Measurements from ENCODE around the gene IMMP1L.
"Not testable (repeated sequence)": the region's sequence is repeated elsewhere in the genome, so short reads cannot be mapped to it uniquely, and the experiment has no call there.

IMMP1L gene, protein sequence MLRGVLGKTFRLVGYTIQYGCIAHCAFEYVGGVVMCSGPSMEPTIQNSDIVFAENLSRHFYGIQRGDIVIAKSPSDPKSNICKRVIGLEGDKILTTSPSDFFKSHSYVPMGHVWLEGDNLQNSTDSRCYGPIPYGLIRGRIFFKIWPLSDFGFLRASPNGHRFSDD

DNA sequence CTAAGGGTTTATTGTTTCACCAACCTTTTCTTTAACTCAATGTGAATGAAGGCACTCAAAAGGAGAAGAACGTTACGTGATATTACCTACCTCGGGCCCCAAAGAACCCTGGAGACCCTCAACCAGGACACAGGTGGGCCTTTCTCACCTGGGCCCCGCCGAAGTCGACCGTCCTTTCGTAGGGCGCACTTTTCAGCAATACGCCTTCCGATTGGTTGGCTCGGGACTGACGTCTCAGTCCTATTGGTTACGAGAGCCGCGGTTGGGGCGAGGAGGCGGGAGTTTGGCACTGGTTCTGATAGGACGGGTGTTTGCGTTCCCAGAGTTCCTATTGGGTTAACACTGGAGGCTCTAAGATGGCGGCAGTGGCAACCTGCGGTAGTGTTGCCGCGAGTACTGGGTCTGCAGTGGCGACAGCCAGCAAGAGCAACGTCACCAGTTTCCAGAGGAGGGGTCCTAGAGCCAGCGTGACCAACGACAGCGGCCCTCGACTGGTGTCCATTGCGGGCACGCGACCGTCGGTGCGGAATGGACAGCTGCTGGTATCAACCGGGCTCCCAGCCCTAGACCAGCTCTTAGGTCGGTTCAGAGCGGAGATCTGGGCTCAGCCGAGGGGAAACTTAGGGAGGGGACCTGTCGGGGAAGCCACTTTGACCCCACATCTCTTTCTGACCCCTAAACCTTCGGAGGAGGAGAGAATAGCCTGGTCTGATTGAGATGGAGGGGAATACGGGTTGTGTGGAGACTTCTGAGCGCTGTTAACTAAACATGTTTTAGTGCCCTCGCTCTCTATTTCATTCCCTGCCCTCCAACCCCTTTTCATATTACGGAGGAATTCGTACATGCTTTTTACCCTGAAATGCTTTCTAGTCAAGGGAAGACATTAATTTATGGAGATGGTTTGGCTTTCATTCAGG, at the start of gene IMMP1L, which contains the start of gene ELP4:
Gene IMMP1L, minus strand, starts transcription at position 194 of the 917 bp plus-strand sequence. CDS start 46,346 bp downstream, outside the sequence.
Gene ELP4, plus strand, starts transcription at position 339 of the 917 bp plus-strand sequence. Its CDS starts 18 bp downstream, at position 357.
- peak; percentile 91 for DNase-seq

DNA sequence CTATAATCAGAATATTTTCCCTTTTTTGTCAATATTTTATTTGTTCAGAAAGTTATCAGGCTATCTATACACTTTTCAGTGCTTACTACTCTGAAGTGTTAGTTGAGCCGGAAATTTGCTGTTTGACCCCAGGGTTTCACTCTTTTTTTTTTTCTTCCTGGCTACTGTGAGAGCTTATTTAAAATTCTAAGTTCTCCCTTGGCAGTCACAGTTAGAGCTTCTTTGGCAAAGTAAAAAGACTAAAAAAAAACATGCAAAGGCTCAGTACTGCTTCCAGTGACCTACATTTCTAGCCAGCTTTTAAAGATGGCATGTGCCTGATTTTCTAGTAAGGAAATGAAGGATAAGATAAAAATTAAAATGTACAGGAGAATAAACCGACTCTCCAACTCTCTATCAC, 48.6 kb upstream of the IMMP1L start:
- DNase-seq, result no peak

DNA sequence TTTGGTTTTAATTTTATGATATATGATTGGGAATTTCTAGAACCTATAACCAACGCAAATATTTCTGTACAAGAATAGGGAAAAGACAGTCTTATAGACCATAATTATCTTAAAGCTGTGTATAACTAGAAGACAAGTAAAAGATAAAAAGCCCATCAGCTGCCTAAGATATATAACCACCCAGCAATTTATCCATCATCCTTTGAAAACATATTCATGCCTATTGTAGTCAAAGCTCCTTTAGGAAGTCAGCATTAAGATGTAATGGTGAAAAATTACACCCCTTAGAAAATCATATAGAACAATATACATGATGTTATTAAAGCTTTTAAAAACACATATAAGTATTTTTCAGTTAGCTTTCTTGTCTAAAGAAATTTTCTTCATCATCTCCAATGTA, 46.5 kb upstream of the IMMP1L start:
- no peak for DNase-seq

DNA sequence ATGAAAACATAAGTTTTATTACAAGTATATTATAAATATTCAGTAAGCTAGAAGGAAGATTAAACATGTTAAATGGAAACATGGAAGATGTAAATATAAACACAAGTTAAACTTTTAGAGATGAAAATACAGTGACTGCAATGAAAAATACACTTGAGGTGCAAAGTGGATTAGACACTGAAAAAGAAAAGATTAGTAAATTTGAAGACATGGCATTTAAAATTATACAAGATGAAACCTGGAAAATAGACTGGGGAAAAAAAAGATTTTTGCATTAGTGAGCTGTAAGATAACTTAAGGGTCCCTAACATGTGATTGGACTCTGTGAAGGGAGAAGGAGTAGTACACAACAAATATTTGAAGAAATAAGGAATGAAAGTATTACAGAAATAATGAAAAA, 33.4 kb upstream of the IMMP1L start:
- DNase-seq, result no peak

DNA sequence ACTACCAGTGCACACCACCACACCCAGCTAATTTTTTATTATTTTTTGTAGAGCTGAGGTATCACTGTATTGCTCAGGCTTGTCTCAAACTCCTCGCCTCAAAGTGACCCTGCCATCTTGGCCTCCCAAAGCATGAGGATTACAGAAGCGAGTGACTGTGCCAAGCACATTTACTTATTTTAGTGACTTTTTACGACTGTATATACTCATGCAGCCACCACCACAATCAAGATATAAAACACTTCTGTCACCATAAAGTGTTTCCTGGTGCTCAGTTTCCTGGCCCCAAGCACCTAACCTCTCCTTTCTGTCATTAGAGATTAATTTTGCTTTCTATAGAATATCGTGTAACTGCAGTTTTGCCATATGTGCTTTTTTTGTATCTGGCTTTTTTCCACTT, 26.1 kb upstream of the IMMP1L start:
- DNase-seq, result no peak

DNA sequence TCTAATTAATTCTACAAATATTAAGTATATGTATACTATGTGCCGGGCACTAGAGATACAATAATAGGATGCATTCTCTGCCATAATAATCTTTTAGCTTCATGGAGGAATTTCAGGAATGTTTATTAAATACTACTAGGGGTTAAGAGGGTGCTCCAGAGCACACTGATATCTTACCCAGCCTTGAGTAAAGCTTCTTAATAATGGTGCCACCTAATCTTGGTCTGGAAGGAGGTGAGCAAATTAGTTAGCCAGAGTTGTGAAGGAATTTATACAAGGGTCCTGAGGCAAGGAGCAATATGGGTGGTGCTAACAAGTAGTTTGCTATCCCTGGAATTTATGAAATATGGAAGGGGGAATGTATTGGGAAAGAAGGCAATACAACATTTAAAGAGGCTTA, 21.9 kb upstream of the IMMP1L start:
- DNase-seq, result no peak

DNA sequence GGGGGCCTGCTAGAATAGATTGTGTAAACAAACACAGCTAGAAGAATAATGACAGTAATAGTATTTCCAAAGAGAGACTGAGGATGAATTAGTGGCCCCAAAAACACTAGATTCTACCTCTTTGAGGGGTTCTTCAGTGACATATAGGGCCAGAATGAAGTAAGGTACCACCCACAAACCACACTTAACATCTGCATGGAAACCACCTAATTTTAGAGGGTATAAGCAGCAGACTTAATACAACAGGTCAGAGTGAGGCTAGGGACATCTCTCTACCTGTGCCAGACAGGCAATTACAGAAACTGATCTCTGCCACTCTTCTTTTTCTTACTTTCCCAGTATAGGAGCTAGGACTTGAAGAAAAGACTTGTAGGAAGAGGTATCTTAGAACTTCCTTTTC, 20.3 kb upstream of the IMMP1L start:
- DNase-seq, result no peak

DNA sequence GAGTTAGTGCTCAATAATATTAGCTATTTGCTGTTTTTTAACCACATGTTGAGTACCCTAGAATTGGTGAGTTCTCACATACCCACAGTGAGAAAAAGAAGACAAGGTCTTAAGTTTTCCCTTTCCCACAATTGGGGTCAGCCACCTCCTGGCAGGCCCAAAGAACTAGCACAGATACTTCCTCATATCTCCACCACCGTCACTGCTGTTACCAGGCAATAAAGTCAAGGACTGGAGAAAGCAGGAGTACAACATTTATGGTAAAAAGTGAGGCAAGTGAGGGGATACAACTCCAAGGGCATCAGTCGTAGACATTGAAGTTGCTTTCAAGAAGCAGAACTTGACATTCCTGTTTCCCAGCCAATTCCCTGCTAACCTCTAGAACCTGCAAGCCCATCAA, 19.8 kb upstream of the IMMP1L start:
- DNase-seq, result no peak

DNA sequence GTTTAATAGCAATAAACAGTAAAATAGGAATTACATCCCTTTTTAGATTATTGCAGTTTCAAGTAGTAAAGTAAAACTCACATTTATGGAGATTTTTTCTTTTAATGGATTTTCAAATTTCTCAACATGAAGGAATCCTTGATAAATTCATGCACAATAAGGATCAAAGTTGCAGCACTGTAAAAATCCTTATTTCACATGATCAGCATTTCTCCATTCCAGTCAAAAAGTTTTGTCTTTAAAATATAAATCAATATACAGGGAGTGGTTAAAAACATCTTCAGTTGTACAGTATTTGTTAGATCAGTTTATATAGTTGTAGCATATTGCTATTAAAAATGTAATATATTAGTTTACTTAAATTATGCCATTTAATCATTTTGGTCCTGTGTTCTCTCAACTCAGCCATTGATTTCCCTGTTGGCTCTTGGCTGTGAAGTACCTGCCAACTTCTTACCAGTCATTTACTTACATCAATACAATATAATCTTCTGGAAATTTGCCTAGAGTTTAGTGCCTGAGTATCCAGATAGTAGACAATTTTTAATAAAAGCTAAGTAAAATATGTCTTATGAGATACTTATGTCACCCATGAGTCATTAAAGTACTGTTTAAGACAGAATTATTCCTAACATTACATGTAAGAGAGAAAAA, 12.2 kb upstream of the IMMP1L start:
- DNase-seq, result no peak

DNA sequence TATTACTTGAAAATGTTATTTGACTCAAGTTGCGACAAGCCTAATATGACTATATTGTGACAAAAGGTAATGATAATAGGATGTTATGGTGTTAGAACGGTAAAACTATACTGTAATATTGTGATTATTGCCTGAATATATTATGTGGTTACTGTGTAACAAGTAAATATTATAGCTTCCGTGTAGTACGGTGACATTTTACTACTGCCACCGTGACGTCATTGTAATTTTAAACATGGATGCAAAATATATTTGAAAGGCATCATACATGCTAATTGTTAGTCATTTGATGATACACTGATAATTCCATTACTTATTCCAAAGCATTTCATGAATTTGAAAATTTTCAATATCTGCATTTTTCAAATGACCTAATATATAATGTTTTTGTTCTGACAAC, 2.7 kb upstream of the IMMP1L start:
- DNase-seq, result no peak

DNA sequence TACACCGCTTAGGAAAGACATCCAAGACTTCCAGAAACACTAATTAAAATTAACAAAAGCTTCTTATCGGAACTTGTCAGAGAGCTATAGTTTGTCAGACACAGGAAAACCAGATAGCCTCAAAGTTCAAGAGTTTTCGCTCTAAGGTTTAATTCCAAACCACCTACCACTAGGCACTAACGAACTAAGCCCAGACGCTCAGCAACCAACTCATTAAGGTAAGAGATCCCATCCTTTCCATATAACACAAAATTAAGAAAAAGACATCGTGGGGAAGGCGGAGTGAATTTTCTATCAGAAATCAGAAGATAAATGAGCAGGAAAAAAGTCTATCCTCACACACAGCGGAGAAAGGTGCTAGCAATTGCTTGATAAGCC, 382 bp downstream of the IMMP1L start:
- DNase-seq, result no peak

DNA sequence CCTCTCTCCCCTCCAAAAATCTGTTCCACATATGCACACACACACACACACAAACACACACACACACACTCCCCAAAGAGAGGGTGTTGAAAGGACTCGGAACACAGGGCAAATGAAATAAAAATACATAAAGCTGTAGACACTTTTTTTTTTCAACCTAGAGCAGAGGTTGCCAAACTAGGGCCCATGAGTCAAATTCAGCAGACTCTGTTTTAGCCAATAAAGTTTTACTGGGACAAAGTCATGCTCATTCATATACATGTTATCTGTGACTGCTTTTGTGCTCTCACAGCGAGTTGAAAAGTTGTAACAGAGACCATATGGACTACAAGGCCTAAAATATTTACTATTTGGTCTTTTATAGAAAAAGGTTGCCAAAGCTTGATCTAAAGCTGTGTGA, 8.9 kb downstream of the IMMP1L start:
- DNase-seq, result no peak

DNA sequence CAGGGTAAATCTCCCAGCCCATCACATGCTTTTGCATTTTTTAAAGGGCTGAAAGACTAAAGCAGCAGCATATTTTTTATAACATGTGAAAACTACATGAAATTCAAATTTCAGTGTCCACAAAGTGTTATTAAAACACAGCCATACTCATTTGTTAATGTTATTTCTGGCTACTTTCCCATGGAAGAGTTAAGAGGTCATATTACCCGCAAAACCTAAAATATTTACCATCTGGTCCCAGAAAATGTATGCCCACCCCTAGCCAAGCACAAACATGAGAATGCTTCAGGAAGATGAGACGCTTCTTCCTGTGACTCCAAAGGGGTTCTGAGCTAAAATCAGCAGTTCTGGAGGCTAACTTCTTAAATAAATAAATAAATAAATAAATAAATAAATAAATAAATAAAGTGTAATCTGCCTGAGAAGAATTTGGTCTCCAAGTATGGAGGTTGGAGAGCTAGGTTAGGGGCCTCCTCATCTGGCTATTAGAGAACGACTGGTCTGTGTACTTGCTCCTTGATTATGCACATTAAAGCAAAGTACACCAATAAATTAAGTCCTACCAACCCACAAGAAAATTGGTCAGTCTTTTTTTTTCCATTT, 9.7 kb downstream of the IMMP1L start:
- no peak for DNase-seq

DNA sequence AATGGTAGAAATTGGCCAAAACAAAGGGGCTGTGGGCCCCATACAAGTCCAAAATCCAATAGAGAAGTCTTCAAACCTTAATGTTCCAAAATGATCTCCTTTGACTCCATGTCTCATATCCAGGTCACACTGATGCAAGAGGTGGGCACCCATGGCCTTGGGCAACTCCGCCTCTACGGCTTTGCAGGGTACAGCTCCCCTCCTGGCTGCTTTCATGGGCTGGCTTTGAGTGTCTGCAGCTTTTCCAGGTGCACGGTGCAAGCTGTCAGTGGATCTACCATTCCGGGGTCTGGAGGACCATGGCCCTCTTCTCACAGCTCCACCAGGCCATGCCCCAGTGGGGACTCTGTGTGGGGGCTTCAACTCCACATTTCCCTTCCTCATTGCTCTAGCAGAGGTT, 15.7 kb downstream of the IMMP1L start:
- not testable (repeated sequence) for DNase-seq

DNA sequence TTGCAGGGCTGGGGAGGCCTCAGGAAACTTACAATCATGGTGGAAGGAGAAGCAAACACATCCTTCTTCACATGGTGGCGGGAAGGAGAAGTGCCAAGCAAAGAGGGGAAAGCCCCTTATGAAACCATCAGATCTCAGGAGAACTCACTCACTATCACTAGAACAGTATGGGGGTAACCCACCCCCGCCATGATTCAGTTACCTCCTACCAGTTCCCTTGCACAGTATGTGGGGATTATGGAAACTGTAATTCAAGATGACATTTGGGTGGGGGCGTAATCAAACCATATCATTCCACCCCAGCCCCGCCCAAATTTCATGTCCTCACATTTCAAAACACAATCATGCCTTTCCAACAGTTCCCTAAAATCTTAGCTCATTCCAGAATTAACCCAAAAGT, 16.2 kb downstream of the IMMP1L start:
- DNase-seq, result no peak

DNA sequence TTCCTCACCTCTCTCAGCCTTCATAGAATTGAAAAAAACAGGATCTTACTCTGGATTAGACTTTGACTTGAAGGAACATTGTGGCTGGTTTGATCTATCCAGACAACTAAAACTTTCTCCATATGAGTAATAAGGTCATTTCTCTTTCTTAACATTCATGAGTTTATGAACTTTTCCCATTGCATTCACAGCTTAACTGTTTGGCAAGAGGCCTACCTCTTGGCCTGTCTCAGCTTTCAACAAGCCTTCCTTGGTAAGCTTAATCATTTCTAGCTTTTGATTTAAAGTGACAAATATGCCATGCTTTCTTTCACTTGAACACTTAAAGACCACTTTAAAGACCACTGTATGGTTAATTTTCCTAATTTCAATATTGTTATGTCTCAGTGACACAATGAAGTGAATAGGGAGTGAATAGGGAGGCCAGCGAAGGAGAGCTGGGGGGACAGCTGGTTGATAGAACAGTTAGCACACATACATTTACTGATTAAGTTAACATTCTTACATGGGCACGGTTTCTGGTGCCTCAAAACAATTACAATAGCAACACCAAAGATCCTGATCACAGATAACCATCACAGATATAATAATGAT, 17.0 kb downstream of the IMMP1L start:
- no peak for DNase-seq

DNA sequence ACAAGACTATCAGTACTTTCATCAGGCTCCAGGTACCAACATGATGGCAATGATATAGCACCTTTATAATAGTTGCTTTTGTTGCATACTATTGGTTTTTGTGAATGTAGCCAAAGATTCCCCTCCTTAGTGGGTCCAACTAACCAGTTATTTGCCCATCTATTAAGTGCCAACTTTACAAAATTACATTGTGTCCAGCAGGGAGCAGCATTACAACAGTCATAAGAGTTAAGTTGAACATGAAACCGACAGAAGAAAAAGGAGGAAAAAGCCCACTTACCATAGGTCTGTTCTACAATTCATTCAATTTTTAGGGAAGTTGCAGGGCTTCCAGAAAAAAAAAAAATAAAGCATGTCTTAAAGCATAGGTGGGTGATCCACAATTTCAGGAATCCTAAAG, 21.6 kb downstream of the IMMP1L start:
- peak; percentile 20 for DNase-seq

DNA sequence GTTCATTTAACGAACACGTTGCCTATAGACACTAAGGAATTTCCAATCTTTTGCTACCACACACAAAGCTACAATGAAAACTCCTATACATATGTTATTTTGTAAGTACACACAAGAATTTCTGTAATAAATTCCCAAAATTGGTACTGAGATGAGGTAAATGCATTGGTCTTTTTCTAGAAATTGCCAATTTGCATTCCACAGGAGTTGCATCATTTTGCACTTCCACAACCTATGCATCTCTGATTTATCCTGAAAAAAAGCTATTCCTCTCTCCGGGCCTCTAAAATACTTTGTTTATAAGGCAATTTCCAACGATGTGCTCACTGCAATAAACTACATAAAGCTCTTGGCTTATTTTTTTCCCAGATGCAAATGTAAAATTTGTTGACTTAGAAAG, 24.9 kb downstream of the IMMP1L start:
- DNase-seq, result no peak

DNA sequence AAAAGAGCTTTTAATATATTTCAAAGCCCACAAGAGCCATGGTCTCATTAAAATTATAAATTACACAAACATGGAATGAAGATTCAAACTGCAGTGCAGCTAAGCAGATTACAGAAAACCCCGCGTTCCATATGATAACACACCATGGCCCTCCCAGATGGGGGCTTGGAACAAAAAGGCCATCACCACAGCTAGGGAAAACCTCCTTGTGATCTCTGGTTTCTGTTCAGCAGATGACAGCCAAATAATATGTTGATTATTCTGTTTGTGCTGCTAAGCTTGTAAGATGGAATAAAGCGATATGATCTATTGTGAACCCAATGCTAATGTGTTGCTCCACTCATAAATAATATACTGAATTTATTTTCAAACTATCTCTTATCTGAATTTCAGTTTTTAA, 28.5 kb downstream of the IMMP1L start:
- no peak for DNase-seq

DNA sequence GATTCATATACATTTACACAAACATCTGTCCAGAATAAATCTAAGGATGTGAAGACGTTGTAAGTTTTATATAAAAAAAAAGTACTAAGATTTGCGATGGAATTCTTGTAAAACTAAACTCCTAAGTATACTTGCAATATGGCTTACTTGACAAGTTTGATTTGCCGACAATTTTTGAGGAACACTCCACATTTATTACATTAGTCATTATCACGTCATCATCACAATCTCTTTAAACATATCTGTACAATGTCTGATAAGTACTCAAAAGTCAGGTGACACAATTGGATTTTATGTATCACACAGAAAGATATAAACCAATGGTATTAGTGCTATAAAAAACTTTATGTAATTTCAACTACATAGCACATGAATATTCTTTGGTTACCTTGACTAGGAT, 30.4 kb downstream of the IMMP1L start:
- no peak for DNase-seq

DNA sequence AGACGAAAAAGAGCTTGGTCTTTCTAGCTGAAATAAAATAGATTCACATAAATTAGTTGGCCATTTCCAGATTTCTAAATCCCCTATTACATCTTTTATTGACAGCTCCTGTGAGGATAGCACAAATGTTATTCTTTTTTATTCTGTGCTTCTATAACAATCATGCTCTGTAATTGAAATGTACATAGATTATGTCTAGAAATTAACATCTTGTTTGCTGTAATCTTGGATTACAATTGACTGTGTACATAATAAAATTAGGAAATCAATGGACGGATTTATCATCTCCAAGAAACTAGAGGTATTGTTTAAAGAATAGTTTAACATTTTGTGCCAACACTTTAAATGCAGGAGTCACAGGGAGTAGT, 31.2 kb downstream of the IMMP1L start:
- no peak for DNase-seq

DNA sequence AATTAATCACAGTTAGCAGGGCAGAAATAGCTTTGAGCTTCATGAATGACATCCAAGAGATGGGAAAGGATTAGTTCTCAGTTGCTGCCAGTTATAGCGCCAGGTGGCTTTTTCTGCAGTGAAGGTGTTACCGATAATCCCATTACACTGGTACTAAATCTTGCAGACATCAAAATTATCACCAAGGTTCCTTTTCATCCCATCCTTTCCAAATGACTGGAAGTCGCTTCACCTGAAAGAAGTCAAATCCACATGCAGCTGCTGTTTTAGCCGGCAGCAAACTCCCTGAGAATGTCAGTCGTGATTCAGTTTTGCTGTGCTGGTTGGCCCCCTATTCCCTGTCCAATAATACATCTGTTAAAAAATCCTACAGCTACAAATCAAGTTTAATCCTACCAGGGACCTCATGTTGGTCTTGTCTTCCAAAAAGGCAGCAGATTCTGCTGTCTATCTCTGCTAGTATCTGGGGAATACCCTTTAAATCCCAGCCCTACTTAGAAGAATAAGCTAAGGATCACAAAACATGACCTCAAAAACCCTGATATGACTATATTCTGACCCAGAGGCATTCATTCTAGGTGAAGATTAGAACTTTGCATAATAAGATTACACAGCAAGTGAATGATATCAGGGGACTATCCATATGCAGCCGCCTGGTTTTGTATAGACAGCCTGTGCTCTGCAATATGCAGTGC, 31.7 kb downstream of the IMMP1L start:
- no peak for DNase-seq

DNA sequence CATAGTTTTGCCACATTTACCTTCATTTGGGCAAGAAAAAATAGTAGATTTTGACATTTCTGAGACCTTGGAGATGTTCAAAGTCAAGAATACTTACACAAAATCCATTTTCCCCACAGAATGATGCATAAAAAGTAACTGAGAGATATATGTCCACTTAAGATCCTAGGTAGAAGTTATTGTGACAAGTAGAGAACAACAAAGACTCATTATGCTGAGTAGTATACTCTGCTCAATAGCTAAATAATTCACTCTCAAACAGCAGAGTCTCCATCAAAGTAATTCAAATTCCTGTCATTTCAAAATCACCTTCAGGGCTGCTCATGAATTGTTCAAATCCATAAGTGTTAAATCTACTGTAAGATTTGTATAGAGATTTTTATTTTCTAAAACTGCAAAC, 35.3 kb downstream of the IMMP1L start:
- DNase-seq, result no peak

All from GDM1 (cell line).